ENCODE measurements around the gene APOF. TPM values are rescaled to one million over a fixed set of nuclear protein-coding genes. Genes with fewer than 3 reads are reported as not detected.
A peak's percentile ranks its signal among the peaks of the same experiment; 100 is the strongest.
"Not testable (repeated sequence)": the region's sequence is repeated elsewhere in the genome, so short reads cannot be mapped to it uniquely, and the experiment has no call there.

APOF gene
- total and polyA plus RNA-seq, 2 of the 13 experiments (the other 11 are each of a cell fraction or from before 2014, with no cell fraction given): 3.3 to 23.9 TPM

- not testable (repeated sequence) for FAIRE-seq
Observed at GRCh38 chr12:56335527-56335926, 27.1 kb downstream of the APOF start.

GRCh38 chr12:56334490-56334793 is 28.2 kb downstream of the APOF start:
- peak overlapping the region; percentile 83 for H3K9ac ChIP-seq (ENCODE audit: insufficient read depth, low read depth, low read length)
- no peaks in the 10 kb centered on the region for H3K79me2 ChIP-seq (ENCODE audit: insufficient read depth, low read length)
- peak overlapping the region; percentile 88 for H3K4me2 ChIP-seq (ENCODE audit: low read depth, low read length)
- 8% methylated on average over 6 of the region's 6 CpGs for WGBS (ENCODE audit: low lambda C conversion rate)
- CTCF ChIA-PET (ENCODE audit: low intra/inter-chr PET ratio, low total read pairs): interaction anchor here (2.0 kb wide), 1 partner anchor 129 kb away, joined by 5 read pairs; no protein-coding TSS in a partner anchor
- no peak for DNase-seq (ENCODE audit: low spot score)
- BruUV-seq (replicated peaks): TSS peak; percentile 99
- TF ChIP-seq NCOA1 (CRISPR knock-in tag; IDR thresholded peaks at IDR 0.05) (0 out of 2 replicates have a peak, but pooled peaks have one; percentile 56), ZFP82 (CRISPR knock-in tag; IDR thresholded peaks at IDR 0.05; ENCODE audit: borderline replicate concordance) (no peak)
- ATAC-seq: peak; percentile 2; the same call in 2 of the 3 replicates
- POLR2A ChIA-PET: interaction anchor here (1.7 to 4.7 kb wide), 5 partner anchors 19 to 114 kb away, joined by 6 to 81 read pairs (median 16); partner anchors contain the start of genes APOF, CNPY2, COQ10A and RNF41
- in situ Hi-C loops (cut with HindIII; ENCODE audit: extremely low pct_ligation_motif_present, low pct_unique_long_range_greater_than_20kb): no loop called here
- intact Hi-C loops (cut with micrococcal nuclease; ENCODE audit: unreplicated experiment): loop anchor here (1.0 kb wide), 1 partner anchor 130 kb away; no protein-coding TSS in a partner anchor
- H3K27me3 ChIP-seq (ENCODE audit: control insufficient read depth in 1 of 2, insufficient read depth in 2 of 2, low read length in 2 of 2): no peaks in the 10 kb centered on the region; a peak in 1 of 5 replicates
- H3K4me3 ChIP-seq (replicated peaks in 1 of 3; ENCODE audit: insufficient read depth in 1 of 3, low read depth in 2 of 3, low read length in 3 of 3): peak overlapping the region; percentile 60 to 74 (median 71)
- no peak for FAIRE-seq
- peaks cover 54% of the 10 kb centered on the region for H3K4me1 ChIP-seq (ENCODE audit: insufficient read depth, low read length)
- no peaks in the 10 kb centered on the region for H4K20me1 ChIP-seq (ENCODE audit: insufficient read depth, low read length)
- peak overlapping the region; percentile 88 for H3K27ac ChIP-seq (ENCODE audit: extremely low read length, insufficient read depth, low read length)
- H3K9me3 ChIP-seq (ENCODE audit: low read length): no peaks in the 10 kb centered on the region
- H3K36me3 ChIP-seq (replicated peaks in 1 of 2; ENCODE audit: control insufficient read depth in 1 of 2, insufficient read depth in 2 of 2, low read length in 2 of 2): no peaks in the 10 kb centered on the region
- no peak overlapping the region for H2AFZ ChIP-seq (ENCODE audit: low read length)

More at GRCh38 chr12:56335527-56335926, 27.1 kb downstream of the APOF start:
- H3K4me3 ChIP-seq (replicated peaks in 1 of 3; ENCODE audit: insufficient read depth in 1 of 3, low read depth in 2 of 3, low read length in 3 of 3); in situ Hi-C loops (cut with HindIII; ENCODE audit: extremely low pct_ligation_motif_present, low pct_unique_long_range_greater_than_20kb); H3K4me2 ChIP-seq (ENCODE audit: low read depth, low read length); H4K20me1 ChIP-seq (ENCODE audit: insufficient read depth, low read length); intact Hi-C loops (cut with micrococcal nuclease; ENCODE audit: unreplicated experiment); H3K79me2 ChIP-seq (ENCODE audit: insufficient read depth, low read length); H3K27me3 ChIP-seq (ENCODE audit: control insufficient read depth in 1 of 2, insufficient read depth in 2 of 2, low read length in 2 of 2); H3K9me3 ChIP-seq (ENCODE audit: low read length); H3K9ac ChIP-seq (ENCODE audit: insufficient read depth, low read depth, low read length); H2AFZ ChIP-seq (ENCODE audit: low read length); H3K27ac ChIP-seq (ENCODE audit: extremely low read length, insufficient read depth, low read length); ATAC-seq; H3K36me3 ChIP-seq (replicated peaks in 1 of 2; ENCODE audit: control insufficient read depth in 1 of 2, insufficient read depth in 2 of 2, low read length in 2 of 2); BruUV-seq (replicated peaks); DNase-seq (ENCODE audit: low spot score): not testable (repeated sequence)
- ChIA-PET CTCF (ENCODE audit: low intra/inter-chr PET ratio, low total read pairs) (interaction anchor here (2.0 kb wide), 1 partner anchor 128 kb away, joined by 5 read pairs; no protein-coding TSS in a partner anchor), POLR2A (interaction anchor here (1.0 to 4.7 kb wide), 3 partner anchors 20 to 114 kb away, joined by 5 to 81 read pairs (median 71); partner anchors contain the start of genes APOF, CNPY2, STAT2 and TIMELESS)
- WGBS (ENCODE audit: low lambda C conversion rate): 97% methylated on average over 8 of the region's 8 CpGs
- peaks cover 54% of the 10 kb centered on the region for H3K4me1 ChIP-seq (ENCODE audit: insufficient read depth, low read length)
